Body of pancreas (tissue), 4 donors: Measurements from ENCODE around the gene SOD2. TPM values are rescaled to one million over a fixed set of nuclear protein-coding genes. Genes with fewer than 3 reads are reported as not detected.
"Not testable (repeated sequence)": the region's sequence is repeated elsewhere in the genome, so short reads cannot be mapped to it uniquely, and the experiment has no call there.

Experiments
- ATAC-seq: fragments of 150-250 bp; one replicate; pipeline ENCODE4 v1.9.1; 2016
- DNase-seq, 4 donors: peaks; one replicate each; pipeline ENCODE4 v3.0.0-alpha.2; 2019
- H3K27ac ChIP-seq, 4 donors: fragments of 200-600 bp; sonication (generic); 1 replicate in 3 of 4; 2 replicates in 1 of 4; pipeline versions ENCODE4 v1.5.1 to v1.6.1; 2016 to 2019; ENCODE audit warnings: mild to moderate bottlenecking in 1 of 4, mixed read lengths in 1 of 4, moderate library complexity in 1 of 4
- H3K27me3 ChIP-seq, 2 donors: fragments of 200-600 bp; sonication (generic); one replicate each; pipeline ENCODE4 v1.6.0; 2016; ENCODE audit warnings: mild to moderate bottlenecking in 1 of 2
- H3K36me3 ChIP-seq, 2 donors: fragments of 200-600 bp; sonication (generic); replicated peaks in 1 of 2; 2 replicates each; pipeline ENCODE4 v1.5.1; 2016; ENCODE audit warnings: low read depth in 2 of 2; ENCODE audit not compliant: insufficient read depth in 1 of 2
- H3K4me1 ChIP-seq: fragments of 200-600 bp; sonication (generic); one replicate; pipeline ENCODE4 v1.6.0; 2016
- H3K4me3 ChIP-seq, 2 donors: fragments of 200-600 bp; sonication (generic); 1 replicate in 1 of 2; 2 replicates in 1 of 2; pipeline ENCODE4 v1.5.1; 2016 to 2019
- H3K9me3 ChIP-seq, 3 donors: fragments of 200-600 bp; sonication (generic); 1 replicate in 2 of 3; 2 replicates in 1 of 3; pipeline ENCODE4 v1.5.1; 2016
- POLR2A ChIP-seq, 3 donors: fragments of 450-650 bp; IDR thresholded peaks; one replicate each; pipeline ENCODE4 v1.6.1; 2016; ENCODE audit warnings: antibody characterized with exemption in 3 of 3, mild to moderate bottlenecking in 2 of 3
- WGBS, 2 donors: methylation state at CpG; one replicate each; pipeline ENCODE4 v1.1.5; 2017; 5-methylcytosine and 5-hydroxymethylcytosine counted together
- intact Hi-C: fragments of 100-400 bp; cut with DNase I; formaldehyde crosslinking; loops from one replicate; pipeline ENCODE4 v1.15.1; 2023
- total RNA-seq, 2 donors: library from RNA; depleted of rRNA; stranded (reverse); fragments of >200 nt; gene quantifications; one replicate each; pipeline ENCODE4 v1.1.0, GENCODE V29; 2016
- TF ChIP-seq, protein P1 (sequence below), 7 experiments: fragments of 450-650 bp in 4 of 7; fragments of 200-600 bp in 3 of 7; sonication (generic) in 3 of 7; IDR thresholded peaks; one replicate each; pipeline ENCODE4 v1.5.1; 2016 to 2019; ENCODE audit warnings: antibody characterized with exemption in 7 of 7

SOD2 gene
- total RNA-seq, result 100 to 1,000 TPM in 1 of 2 donors, 10 to 100 TPM in 1; 70.5 to 171 TPM

DNA sequence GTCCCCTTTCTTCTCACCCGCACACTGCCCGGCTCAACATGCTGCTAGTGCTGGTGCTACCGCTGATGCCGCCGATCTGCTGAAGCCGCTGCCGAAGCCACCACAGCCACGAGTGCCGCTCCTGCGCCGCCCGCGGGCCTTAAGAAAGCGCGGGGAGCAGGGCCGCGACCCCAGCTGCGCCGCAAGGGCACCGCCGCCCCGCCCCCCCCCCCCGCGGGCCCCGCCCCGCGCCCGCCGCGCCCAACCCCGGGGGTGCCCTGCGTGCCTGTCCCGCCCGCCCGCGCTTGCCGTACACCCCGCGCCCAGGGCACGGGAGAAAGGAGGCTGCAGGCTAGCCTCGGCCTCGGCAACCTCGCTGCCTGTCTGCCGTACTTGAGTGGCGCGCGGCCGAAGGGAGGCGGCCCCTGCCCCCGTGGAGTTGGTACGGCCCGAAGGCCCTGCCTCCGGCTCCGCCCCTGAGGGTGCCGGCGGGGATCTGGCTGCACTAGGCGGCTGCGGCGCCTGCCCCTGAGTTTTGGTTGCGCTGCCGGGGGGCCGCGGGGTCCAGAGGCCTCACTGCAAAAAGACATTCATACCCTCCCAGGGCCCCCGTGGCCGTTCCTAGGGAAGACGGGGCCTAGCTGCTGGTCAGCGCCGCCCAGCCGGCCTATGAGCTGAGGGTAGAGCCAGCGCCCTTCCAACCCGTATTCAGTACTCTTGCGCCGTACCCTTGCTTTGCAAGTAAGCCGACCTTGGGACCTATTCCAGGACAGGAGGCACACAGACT, at the start of gene SOD2:
Gene SOD2 (minus strand): TSS at position 114 of the 766 bp plus-strand sequence. CDS start 74 bp downstream, at position 40.
- TF ChIP-seq, protein P1, sequence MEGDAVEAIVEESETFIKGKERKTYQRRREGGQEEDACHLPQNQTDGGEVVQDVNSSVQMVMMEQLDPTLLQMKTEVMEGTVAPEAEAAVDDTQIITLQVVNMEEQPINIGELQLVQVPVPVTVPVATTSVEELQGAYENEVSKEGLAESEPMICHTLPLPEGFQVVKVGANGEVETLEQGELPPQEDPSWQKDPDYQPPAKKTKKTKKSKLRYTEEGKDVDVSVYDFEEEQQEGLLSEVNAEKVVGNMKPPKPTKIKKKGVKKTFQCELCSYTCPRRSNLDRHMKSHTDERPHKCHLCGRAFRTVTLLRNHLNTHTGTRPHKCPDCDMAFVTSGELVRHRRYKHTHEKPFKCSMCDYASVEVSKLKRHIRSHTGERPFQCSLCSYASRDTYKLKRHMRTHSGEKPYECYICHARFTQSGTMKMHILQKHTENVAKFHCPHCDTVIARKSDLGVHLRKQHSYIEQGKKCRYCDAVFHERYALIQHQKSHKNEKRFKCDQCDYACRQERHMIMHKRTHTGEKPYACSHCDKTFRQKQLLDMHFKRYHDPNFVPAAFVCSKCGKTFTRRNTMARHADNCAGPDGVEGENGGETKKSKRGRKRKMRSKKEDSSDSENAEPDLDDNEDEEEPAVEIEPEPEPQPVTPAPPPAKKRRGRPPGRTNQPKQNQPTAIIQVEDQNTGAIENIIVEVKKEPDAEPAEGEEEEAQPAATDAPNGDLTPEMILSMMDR (IDR thresholded peaks at IDR 0.05), result peak in 2 of 7 experiments; percentile 3 to 9
- TF ChIP-seq POLR2A (IDR thresholded peaks at IDR 0.05), result peak; percentile 72 to 96 (median 94)
- intact Hi-C loops, result no loop called here
- Histone ChIP-seq H3K9me3 (no peaks in the 10 kb centered on the region), H3K27ac (peak within 1 kb of the TSS; percentile 98), H3K4me1 (peaks cover 38% of the 10 kb centered on the region), H3K27me3 (no peaks in the 10 kb centered on the region), H3K4me3 (peak within 1 kb of the TSS; percentile 70 to 85), H3K36me3 (no peaks in the 10 kb centered on the region)
- DNase-seq, result peak; percentile 88 to 96 (median 94)
- WGBS, 2 donors, result 0% methylated on average over 5 to 54 of the region's 74 CpGs
- peak; percentile 84 for ATAC-seq

DNA sequence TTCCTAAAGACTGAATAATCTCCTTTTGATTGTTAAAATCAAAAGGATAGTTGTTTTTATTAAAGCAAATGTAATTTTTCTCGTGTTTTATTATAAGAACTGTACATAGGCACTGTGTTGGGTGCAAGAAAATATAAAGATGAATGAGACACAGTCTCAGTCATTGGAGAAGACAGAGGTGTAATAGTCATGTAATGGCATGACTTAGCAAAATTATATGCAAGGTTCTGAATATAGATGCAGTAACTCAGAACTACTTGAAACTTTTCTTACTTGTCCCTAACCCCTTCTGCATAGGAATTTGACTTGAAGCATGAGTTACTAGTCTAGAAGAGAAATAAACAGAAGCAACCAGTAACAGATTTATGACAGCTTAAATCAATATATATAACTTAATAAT, 49.1 kb upstream of the SOD2 start:
- Histone ChIP-seq H3K27ac (no peak overlapping the region), H3K4me1 (peaks cover 5% of the 10 kb centered on the region), H3K36me3 (peaks cover 8 to 40% of the 10 kb centered on the region in 2 donors), H3K9me3 (no peaks in the 10 kb centered on the region), H3K27me3 (no peaks in the 10 kb centered on the region), H3K4me3 (no peak overlapping the region)
- intact Hi-C loops, result loop anchor here (10.0 kb wide), 1 partner anchor 57 kb away; no protein-coding TSS in a partner anchor
- DNase-seq (no peak), ATAC-seq (no peak)
- TF ChIP-seq, protein P1 (IDR thresholded peaks at IDR 0.05), result no peak
- TF ChIP-seq POLR2A (IDR thresholded peaks at IDR 0.05), result no peak
- 45 to 51% methylated on average over 1 of the region's 1 CpG for WGBS, 2 donors

DNA sequence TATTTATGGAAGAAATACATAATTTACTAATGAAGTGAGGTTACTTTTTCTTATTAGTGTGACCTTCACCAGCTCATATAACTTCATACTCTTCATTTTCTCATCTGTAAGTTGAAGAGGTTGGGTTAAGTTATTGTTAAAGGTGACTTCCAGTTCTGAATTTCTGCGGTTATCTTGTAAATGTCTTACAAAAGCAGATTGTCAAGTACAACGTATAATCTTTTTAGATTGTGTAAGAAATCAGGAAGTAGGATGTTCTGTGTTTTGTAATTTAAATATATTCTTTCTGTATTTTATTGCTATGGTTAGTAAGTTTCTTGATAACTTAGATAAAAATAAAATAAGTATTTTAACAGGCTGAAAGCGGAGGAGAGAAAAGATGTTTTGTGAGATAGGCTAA, 46.3 kb upstream of the SOD2 start:
- Histone ChIP-seq H3K36me3 (peaks cover 8 to 21% of the 10 kb centered on the region in 2 donors), H3K4me3 (no peak overlapping the region), H3K27ac (no peak overlapping the region), H3K4me1 (peaks cover 7% of the 10 kb centered on the region), H3K9me3 (no peaks in the 10 kb centered on the region), H3K27me3 (no peaks in the 10 kb centered on the region)
- ATAC-seq (no peak), DNase-seq (no peak)
- 44 to 52% methylated on average over 3 of the region's 3 CpGs for WGBS, 2 donors
- intact Hi-C loops, result no loop called here
- no peak for TF ChIP-seq POLR2A (IDR thresholded peaks at IDR 0.05)
- TF ChIP-seq, protein P1 (IDR thresholded peaks at IDR 0.05), result no peak

GRCh38 chr6:159736908-159737307, 43.9 kb upstream of the SOD2 start:
- Histone ChIP-seq H3K4me1 (peaks cover 25% of the 10 kb centered on the region), H3K27me3 (no peaks in the 10 kb centered on the region), H3K4me3 (no peak overlapping the region), H3K9me3 (no peaks in the 10 kb centered on the region), H3K27ac (no peak overlapping the region), H3K36me3 (peaks cover 4% of the 10 kb centered on the region in 2 donors)
- intact Hi-C loops, result no loop called here
- 83 to 85% methylated on average over 7 of the region's 7 CpGs for WGBS, 2 donors
- TF ChIP-seq, protein P1 (IDR thresholded peaks at IDR 0.05), result no peak
- TF ChIP-seq POLR2A (IDR thresholded peaks at IDR 0.05), result no peak
- DNase-seq (no peak), ATAC-seq (no peak)

- H3K27me3 ChIP-seq, intact Hi-C loops, H3K4me3 ChIP-seq, ATAC-seq, H3K36me3 ChIP-seq, H3K27ac ChIP-seq, DNase-seq, H3K9me3 ChIP-seq: not testable (repeated sequence)
- H3K4me1 ChIP-seq, result peaks cover 48% of the 10 kb centered on the region
- WGBS, 2 donors, result 93 to 94% methylated on average over 12 of the region's 12 CpGs
These were observed 40.4 kb upstream of the SOD2 start for GRCh38 chr6:159733395-159733794.

DNA sequence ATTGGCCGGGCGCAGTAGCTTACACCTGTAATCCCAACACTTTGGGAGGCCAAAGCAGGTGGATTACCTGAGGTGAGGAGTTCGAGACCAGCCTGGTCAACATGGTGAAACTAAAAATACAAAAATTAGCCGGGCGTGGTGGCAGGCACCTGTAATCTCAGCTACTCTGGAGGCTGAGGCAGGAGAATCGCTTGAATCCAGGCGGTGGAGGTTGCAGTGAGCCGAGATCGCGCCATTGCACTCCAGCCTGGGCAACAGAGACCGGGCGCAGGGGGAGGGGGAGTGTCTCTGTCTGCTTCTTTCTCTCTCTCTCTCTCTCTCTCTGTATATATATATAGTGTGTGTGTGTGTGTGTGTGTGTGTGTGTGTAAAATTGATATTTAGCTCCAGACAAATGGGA, 39.5 kb upstream of the SOD2 start:
- ATAC-seq, intact Hi-C loops, H3K27me3 ChIP-seq, H3K36me3 ChIP-seq, H3K27ac ChIP-seq, DNase-seq, H3K4me3 ChIP-seq, H3K9me3 ChIP-seq: not testable (repeated sequence)
- WGBS, 2 donors, result 85 to 90% methylated on average over 11 to 12 of the region's 12 CpGs
- H3K4me1 ChIP-seq, result peaks cover 48% of the 10 kb centered on the region
